ENCODE data around the gene ACAT2.

DNA sequence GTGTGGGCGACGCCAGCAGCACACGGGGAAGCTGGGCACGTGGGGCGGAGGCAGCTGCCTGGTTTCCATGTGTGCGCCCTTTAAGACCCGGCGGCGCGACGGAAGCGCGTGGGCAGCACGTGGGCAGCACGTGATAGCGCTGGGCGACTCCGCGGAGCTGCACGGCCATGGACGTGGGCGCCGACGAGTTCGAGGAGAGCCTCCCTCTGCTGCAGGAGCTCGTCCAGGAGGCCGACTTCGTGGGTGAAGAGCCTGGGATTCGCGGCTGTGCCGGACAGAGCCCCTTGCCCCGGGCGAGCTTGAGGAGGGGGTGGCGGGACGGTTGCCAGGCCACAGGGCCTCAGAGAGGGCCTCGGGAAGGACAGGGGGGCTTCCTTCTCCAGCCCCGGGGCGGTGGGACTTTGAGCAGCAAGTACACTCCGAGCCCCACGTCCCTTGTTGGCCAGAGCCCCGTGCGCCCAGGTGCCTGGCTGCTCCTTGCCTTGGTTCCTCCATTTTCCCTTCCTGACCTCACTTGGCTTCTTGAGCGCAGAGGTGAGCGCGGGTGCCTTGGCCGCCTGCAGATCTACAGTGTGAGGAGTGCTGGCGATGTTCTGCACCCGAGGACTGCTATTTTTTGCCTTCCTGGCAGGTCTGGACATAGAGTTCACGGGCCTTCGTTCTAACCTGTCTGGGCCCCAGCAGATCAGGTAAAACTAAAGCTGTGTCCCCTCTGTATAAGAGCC, 38.5 kb downstream of the ACAT2 start, which contains the start of gene PNLDC1:
- TF ChIP-seq RAD21 (IDR thresholded peaks at IDR 0.05; ENCODE audit: low read depth) (no peak), TCF12 (IDR thresholded peaks at IDR 0.05; ENCODE audit: low read depth) (no peak), CREB1 (IDR thresholded peaks at IDR 0.05; ENCODE audit: low read depth) (no peak), EP300 (IDR thresholded peaks at IDR 0.05; ENCODE audit: borderline replicate concordance) (no peak), EGR1 (IDR thresholded peaks at IDR 0.05) (no peak), CEBPB (IDR thresholded peaks at IDR 0.05) (no peak), YY1 (IDR thresholded peaks at IDR 0.05; ENCODE audit: low read depth) (no peak), TAF1 (IDR thresholded peaks at IDR 0.05; ENCODE audit: low read depth) (no peak), NFIC (IDR thresholded peaks at IDR 0.05) (no peak)
- TF ChIP-seq, protein P1, sequence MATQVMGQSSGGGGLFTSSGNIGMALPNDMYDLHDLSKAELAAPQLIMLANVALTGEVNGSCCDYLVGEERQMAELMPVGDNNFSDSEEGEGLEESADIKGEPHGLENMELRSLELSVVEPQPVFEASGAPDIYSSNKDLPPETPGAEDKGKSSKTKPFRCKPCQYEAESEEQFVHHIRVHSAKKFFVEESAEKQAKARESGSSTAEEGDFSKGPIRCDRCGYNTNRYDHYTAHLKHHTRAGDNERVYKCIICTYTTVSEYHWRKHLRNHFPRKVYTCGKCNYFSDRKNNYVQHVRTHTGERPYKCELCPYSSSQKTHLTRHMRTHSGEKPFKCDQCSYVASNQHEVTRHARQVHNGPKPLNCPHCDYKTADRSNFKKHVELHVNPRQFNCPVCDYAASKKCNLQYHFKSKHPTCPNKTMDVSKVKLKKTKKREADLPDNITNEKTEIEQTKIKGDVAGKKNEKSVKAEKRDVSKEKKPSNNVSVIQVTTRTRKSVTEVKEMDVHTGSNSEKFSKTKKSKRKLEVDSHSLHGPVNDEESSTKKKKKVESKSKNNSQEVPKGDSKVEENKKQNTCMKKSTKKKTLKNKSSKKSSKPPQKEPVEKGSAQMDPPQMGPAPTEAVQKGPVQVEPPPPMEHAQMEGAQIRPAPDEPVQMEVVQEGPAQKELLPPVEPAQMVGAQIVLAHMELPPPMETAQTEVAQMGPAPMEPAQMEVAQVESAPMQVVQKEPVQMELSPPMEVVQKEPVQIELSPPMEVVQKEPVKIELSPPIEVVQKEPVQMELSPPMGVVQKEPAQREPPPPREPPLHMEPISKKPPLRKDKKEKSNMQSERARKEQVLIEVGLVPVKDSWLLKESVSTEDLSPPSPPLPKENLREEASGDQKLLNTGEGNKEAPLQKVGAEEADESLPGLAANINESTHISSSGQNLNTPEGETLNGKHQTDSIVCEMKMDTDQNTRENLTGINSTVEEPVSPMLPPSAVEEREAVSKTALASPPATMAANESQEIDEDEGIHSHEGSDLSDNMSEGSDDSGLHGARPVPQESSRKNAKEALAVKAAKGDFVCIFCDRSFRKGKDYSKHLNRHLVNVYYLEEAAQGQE (IDR thresholded peaks at IDR 0.05; ENCODE audit: low read depth), result no peak
- TF ChIP-seq, protein P2, sequence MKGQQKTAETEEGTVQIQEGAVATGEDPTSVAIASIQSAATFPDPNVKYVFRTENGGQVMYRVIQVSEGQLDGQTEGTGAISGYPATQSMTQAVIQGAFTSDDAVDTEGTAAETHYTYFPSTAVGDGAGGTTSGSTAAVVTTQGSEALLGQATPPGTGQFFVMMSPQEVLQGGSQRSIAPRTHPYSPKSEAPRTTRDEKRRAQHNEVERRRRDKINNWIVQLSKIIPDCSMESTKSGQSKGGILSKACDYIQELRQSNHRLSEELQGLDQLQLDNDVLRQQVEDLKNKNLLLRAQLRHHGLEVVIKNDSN (IDR thresholded peaks at IDR 0.05), result no peak
- TF ChIP-seq, protein P3, sequence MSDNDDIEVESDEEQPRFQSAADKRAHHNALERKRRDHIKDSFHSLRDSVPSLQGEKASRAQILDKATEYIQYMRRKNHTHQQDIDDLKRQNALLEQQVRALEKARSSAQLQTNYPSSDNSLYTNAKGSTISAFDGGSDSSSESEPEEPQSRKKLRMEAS (IDR thresholded peaks at IDR 0.05), result no peak

Measured in Ishikawa (cell line).